UCSD-AML1 (cell line): ENCODE measurements around the gene PKN2.
"Not testable (repeated sequence)": the region's sequence is repeated elsewhere in the genome, so short reads cannot be mapped to it uniquely, and the experiment has no call there.

Experiments used
- DNase-seq: peaks from one replicate; lab custom pipeline; 2025; ENCODE audit not compliant: unreplicated experiment; lab: John Stamatoyannopoulos, UW

Gene PKN2

DNA sequence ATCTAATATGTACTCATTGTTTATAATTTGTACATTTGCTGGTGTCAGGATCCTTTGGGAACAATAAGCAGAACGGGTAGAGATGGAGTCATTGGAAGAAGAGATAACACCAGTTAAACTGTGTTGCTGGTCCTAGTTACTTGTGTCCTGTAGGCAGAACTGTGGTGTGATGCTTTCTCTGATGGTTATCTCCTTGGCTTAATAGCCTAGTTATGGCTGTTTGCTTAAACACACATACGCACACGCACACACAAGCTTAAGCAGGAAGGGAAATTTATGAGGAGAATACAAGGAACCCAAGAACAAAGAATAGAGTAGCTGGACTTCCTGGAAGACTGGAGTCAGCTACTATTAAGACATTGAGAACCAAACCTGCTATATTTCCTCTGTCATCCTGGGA lies 5.7 kb upstream of the PKN2 start:
- no peak for DNase-seq

DNA sequence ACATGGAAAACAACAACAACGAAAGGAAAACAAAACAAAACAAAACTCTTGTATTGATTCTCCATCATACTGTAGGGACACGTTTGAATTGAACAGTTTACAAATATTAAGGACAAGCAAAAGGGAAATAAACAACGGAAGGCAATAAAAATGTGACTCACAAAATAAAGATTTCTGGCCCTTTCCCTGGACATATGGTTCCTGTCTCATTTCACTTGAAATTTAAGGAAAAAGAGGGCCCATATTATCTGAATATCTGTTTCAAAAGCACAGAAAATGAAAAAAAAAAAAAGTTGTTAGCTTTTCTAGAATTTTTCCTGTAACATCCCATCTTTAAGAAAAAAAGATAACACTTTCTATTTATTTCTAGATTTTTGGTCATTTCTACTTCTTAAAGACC lies 3.6 kb upstream of the PKN2 start:
- DNase-seq = no peak

DNA sequence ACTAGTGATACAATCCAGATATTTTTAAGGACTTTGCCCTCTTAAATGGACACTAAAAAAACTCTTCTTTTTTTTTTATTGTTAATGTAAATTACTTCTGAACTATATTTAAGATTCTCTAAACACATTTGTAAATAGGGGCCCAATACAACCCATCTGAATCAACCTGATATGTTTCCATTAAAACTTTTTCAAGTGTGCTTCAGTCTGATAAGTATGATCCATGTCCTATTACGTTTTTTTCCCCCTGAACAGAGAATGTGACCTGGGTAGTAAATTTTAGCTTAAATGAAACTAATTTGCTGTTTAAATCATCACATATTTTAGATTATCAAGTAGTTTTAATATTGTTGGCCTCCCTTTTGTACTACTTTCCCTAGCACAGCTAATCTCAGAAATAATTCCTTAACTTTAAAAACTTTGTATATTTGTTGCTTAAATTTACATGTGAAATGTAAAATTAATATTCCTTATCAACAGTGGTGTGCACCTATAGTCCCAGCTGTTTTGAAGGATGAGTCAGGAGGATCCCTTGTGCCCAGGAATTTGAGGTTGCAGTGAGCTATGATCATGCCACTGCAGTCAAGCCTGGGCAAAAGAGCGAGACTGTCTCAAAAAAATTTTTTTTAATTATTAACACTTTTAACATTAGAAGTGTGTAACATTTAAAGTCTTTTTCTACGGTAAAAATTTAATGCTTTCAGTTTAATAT lies 3.0 kb upstream of the PKN2 start:
- no peak for DNase-seq

DNA sequence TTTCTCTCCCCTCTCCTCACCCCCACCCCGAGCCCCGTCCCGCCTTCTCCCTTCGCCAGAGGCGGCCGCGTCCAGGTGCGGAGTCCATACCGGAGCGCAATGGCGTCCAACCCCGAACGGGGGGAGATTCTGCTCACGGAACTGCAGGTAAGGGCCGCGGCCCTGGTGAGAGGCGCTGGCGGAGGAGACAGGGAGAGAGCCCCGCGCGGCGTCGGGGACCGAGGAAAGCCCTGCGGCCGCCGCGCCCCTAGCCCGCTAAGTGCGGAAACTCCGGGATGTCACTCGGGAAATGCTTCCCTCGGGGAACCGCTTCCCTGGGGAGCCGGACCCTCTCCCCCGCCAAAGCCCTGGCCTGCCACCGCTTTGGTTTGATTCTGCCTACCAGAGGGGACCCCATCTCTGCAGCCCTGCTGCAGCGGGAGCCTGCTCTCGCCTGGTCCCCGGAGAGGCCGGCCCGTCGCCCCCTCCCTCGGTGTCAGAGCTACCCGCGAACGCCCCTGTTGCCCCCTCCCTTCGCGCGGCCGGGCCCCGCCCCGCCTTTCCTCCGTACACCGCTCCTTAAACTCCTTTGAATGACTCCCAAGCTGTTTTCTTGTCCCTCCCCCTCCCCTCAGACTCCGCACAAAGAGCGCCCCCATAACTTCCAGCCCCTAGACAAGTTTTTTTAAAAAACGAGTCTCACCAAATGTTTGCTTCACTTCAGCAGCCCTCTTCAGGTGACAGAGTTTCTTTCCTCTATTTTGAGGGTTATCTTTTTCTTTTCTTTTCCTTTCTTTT lies 597 bp downstream of the PKN2 start:
- peak; percentile 85 for DNase-seq

DNA sequence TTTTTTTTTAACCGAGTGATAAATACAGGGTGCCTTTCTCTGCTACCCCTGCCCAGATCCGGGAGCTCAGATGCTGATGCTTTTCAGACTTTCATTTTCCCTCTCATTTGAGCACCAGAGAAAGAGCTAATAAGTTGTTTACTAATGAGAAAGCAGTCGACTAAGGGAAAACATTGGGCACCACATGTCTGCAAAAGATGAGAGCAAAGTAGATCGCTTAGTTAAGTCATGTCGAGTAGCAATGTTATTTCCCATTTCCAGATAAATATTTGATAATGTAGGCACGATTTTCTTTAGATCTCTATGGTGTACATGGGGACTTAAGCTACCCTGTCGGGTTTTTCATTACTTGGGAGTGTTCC lies 1.2 kb downstream of the PKN2 start:
- no peak for DNase-seq

DNA sequence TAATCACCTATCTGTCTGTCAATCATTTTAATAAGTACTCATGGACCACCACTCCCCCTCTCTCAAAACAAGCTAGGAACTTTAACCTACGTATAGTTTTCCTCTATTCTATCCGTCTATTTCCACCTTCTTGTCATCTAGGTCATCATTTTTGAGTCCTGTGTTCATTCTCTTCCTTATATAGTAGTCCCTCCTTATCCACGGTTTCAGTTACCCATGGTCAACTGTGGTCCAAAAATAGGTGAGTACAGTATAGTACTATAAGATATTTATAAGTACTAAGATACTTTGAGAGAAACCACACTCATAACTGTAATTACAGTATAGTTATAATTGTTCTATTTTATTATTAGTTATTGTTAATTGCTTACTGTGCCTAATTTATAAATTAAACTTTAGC lies 7.5 kb downstream of the PKN2 start:
- no peak for DNase-seq

DNA sequence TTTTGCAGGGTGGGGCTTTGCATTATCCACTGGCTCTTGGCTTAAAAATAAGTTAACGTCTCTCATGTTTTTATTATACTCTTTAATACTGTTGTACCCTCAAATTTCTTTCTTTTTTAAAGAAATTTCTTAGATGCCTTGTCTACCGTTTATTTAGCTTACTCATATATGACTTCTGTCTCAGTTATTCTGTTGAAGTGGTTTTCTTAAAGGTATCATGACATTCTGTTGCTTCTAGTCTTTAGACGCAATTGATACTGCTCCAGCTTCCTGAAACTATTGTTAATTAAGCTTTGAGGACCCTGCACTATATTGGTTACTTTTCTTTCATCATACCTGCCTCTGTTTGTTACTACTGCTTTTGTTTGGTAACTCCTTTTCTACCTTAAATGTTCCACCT lies 11.7 kb downstream of the PKN2 start:
- DNase-seq = no peak

DNA sequence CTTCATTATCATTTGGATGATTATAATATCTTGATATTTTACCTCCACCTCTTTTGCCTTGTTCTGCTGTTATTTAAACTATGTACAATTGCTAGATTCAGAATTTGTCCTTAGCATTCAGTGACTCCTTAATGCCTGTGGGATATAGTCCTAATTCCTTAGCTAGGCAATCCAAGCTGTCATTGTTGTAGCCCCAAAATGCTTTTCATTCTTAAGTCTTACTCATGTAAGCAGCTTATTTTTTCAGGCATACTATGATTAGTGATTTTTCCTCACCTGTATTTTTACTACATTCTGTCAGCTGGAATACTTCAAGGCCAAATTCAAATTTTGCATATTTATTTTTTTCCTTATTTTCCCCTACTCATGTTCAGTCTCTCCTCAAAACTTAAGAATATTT lies 13.4 kb downstream of the PKN2 start:
- DNase-seq = no peak

DNA sequence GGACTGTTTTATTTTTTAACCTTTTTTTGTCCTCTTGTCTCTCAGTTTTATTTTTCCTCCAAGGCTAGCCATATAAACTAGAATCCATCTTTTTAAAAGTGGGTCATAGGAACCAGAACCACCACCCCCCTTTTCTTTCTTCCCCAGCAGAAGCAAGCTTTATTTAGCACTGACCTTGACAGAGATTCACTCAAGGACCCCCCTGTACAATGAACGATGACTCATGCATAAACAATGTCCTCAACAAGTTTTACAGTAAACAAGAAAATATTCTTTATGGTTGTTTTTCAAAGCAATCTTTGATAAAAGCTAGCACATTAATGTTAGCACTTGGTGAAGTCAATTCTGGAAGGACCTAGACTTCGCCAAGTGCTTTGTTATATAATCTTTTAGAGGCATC lies 14.1 kb downstream of the PKN2 start:
- DNase-seq = no peak

DNA sequence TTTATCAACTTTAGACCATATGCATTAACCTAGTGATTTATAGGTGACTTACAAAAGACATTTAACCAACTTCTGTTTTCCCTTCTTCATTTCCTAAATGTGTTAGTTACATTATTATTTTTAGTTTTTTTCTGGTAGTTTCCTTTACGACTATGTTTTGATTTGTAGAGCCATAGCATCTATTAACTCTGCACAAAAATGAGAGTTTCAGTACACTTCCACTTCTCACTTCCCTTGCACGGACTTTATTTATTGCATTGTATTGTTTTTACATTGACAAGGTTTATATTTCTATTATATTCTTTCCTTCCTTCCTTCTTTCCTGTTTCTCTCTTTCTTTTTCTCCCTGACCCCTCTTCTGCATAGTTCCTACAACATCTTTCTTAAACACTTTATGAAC lies 14.7 kb downstream of the PKN2 start:
- DNase-seq = no peak

DNA sequence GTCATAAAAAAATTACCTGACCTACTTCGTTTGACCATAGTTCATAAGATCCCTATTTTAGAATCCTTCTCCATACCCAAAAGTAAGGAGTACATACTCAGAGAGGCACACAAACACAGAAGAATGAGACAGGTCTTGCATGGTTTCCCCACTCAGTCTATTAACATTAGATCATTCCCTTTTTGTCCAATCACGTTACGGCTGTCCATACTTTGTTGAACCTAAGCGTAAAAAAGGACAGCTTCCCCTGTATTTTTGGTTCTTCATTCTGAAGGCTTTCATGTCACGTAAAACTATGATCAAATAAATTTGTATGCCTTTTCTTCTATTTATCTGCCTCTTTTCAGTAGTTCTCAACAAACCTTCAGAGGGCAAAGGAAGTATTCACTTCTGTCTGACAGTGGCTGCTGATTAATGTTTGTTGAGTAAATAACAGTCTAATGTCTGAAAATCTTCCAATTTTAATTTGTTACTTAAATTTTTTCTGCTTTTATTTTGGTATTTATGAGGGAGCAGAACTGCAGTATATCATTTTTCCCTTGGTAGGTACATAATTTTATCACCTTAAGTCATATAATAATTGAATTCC lies 16.4 kb downstream of the PKN2 start:
- no peak for DNase-seq

DNA sequence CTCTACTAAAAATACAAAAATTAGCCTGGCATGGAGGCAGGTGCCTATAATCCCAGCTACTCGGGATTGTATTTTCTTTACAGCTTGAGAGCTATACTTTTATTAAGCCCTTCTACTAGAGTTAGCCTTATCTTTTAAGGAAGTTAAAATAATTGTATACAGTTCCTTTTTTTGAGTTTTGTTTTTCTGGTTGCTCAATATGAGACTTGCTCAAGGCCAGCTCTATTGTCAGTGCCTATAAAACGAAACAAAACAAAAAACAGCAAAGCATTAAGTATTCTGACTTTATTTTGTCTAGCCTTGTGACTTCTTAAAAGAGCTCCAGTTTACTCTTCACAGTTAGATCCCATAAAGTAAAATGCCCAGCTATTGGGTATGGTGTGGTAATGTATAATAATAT lies 17.2 kb downstream of the PKN2 start:
- no peak for DNase-seq

DNA sequence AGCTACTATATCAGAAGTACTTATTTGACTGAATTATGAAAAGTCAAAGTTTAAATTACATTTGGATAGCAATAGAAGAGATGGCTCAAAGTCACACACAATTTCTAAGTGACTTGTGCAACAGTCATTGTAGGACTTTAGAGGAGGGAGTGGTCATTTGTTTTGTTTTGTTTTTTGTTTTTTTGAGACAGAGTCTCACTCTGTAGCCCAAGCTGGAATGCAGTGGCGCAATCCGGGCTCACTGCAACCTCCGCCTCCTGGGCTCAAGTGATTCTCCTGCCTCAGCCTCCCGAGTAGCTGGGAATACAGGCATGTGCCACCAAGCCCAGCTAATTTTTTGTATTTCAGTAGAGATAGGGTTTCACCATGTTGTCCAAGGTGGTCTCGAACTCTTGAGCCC lies 17.7 kb downstream of the PKN2 start:
- not testable (repeated sequence) for DNase-seq

DNA sequence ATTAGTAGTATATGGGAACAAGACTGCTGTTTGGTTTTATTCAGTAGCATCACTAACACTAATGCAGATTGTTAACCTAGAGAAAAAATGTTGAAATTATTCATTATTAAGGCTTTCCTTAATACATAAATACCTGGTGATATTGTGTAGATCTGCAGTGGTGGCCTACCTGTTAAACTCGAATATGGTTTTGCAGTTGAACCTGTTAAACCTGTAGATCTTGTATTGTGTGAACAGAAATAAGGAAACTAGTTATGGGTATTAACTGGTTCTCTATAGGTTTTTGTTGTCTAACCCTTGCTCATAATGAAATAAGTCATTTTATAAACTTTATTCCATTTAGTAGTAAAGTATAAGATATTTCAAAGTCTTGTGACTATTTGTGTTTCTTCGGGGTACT lies 23.9 kb downstream of the PKN2 start:
- no peak for DNase-seq

DNA sequence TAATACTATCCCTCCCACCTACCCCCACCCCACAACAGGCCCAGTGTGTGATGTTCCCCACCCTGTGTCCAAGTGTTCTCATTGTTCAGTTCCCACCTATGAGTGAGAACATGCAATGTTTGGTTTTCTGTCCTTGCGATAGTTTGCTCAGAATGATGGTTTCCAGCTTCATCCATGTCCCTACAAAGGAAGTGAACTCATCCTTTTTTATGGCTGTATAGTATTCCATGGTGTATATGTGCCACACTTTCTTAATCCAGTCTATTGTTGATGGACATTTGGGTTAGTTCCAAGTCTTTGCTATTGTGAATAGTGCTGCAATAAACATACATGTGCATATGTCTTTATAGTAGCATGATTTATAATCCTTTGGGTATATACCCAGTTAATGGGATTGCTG lies 28.8 kb downstream of the PKN2 start:
- DNase-seq = not testable (repeated sequence)

DNA sequence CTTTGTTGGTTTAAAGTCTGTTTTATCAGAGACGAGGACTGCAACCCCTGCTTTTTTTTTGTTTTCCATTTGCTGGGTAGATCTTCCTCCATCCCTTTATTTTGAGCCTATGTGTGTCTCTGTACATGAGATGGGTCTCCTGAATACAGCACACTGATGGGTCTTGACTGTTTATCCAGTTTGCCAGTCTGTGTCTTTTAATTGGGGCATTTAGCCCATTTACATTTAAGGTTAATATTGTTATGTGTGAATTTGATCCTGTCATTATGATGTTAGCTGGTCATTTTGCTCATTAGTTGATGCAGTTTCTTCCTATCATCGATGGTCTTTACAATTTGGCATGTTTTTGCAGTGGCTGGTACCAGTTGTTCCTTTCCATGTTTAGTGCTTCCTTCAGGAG lies 32.5 kb downstream of the PKN2 start:
- DNase-seq = not testable (repeated sequence)

DNA sequence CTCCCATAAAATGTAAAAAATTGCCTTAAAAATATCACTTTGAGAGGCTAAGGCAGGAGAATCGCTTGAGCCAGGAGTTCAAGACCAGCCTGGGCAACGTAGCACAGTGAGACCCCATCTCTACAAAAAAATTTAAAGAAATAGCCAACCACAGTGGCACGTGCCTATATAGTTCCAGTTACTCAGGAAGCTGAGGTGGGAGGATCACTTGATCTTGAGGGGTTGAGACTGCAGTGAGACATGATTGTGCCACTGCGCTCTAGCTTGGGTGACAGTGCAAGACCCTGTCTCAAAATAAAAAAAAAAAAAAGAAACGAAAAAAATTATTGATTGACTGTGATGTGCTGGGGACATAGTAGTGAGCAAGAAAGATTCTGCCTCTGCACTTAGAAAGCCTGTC lies 38.4 kb downstream of the PKN2 start:
- DNase-seq = no peak

DNA sequence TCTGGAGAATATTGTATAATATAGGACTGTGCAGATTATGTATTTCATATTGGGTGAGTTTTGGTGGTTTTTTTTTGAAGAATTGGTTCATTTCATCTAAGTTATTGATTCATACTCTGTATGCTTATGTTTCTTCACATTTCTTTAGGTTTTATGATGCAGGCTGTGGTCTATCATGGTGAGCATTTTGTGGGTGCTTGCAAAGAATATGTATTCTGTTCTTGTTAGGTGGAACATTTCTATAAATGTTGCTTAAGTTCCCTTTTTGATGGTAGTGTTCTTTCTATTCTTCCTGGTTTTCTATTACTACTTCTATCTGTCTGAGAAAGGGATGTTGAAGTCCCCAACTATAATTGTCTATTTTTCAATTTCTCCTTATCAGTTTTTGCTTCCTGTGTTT lies 42.6 kb downstream of the PKN2 start:
- no peak for DNase-seq

DNA sequence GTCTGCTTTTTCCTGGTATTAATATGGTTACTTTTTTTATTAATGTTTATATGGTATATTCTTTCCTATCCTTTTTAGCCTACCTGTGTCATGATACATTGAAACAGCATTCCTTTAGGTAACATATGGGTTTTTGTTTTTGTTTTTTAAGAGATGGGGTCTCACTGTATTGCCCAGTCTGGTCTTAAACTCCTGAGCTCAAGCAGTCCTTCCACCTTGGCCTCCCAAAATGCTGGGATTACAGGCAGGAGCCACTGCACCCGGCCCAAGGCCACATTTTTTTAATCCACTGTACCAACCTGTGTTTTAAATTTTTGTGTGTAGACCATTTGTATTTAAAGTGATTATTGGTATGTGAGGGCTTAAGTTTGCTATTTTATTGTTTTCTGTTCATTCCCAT lies 43.1 kb downstream of the PKN2 start:
- no peak for DNase-seq

DNA sequence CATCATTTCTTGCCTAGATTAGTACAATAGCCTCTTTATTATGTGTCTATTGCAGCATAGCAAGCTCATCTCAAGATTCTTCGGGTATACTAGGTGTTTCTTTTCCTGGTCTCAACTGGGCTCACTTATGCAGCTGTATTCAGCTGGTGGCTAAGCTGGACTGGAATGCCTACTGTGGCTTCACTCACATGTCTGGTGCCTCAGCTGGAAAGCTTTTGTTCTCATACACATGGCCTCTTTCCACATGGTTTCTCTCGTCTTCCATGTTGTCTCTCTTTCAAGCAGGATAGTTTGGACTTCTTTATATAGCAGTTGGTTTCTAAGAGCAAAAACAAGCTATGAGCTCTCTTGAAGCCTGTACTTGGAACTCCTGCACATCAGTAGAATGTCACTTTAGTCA lies 45.2 kb downstream of the PKN2 start:
- no peak for DNase-seq

DNA sequence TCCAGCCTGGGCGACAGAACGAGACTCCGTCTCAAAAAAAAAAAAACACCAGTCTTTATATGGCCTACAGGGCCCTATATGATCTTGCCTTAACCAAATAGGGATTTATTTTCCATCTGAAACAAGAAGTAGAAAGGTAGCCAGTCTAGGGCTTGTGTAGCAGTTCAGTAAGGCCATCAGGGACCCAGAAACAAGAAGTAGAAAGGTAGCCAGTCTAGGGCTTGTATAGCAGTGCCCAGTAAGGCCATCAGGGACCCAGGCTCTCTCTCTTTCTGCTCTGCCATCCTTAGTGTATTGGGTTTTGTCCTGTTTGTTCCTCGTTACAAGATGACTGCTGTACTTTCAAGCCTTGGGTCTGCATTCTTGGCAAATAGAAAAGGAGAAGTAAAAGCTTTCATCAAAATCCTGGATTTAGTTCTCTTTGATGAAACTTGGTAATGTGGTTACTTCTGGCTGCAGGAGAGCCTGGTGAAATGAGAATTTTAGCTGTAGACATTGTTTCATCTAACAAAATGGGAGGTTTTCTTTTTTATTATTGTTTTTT lies 46.1 kb downstream of the PKN2 start:
- DNase-seq = no peak

DNA sequence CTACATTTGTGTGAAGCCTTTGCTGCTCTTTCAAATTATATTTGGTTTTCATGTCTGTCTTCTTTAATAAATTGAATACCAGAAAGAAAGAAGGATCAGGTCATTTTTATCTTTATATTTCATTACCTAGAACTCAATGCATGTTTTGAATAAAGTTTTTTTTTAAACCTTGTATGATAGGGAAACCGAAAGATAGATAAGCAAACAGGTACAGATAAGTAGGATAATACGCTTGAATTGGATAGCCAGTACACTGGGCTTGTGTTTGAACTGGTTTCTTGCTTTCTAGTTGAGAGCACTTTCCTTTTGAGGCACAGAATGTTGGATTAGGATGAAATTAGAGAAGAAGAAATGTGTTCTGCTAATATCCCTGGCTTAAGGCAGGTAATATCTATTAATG lies 46.9 kb downstream of the PKN2 start:
- no peak for DNase-seq
